GM12878 (cell line): ENCODE results near the gene MBD6. TPM values are rescaled to one million over a fixed set of nuclear protein-coding genes. Genes with fewer than 3 reads are reported as not detected.

Source experiments
- ATAC-seq: fragments of 200-7000 bp; cut with Tn5 transposase; 3 replicates; pipeline ENCODE4 v1.9.1; 2020; ENCODE audit warnings: mild to moderate bottlenecking, moderate library complexity
- BruUV-seq: library from RNA; stranded (reverse); fragments of 400-500 nt; replicated peaks from 2 replicates; lab custom pipeline; 2021; lab: Mats Ljungman, UMichigan
- CTCF ChIA-PET: fragments of 300-600 bp; sonication (Branson Sonifier 250); formaldehyde crosslinking; extraction: SDS; loops from one replicate; lab custom pipeline; 2021; ENCODE audit warnings: inconsistent platforms; lab: Yijun Ruan, JAX
- POLR2A ChIA-PET: fragments of 350-600 bp; formaldehyde crosslinking; extraction: SDS; loops from one replicate; lab custom pipeline; 2021; ENCODE audit warnings: inconsistent platforms; lab: Charles Lee
- RAD21 ChIA-PET: fragments of 300-600 bp; sonication (Branson Sonifier 250); formaldehyde crosslinking; loops from one replicate; lab custom pipeline; 2023; ENCODE audit warnings: antibody characterized with exemption; ENCODE audit not compliant: unreplicated experiment; lab: Charles Lee
- SMC1A ChIA-PET: fragments of 300-600 bp; sonication (Branson Sonifier 250); formaldehyde crosslinking; loops from one replicate; lab custom pipeline; 2023; ENCODE audit not compliant: unreplicated experiment, uncharacterized antibody; lab: Charles Lee
- DNase-seq: peaks from one replicate; pipeline ENCODE4 v3.0.0-alpha.2; 2011; ENCODE audit warnings: low read depth, low spot score
- FAIRE-seq: peaks from 3 replicates; lab custom pipeline; 2011; peaks lifted over from hg19 to GRCh38; lab: Jason Lieb, UNC
- H2AFZ ChIP-seq: 2 replicates; pipeline ENCODE4 v1.6.0; 2011; ENCODE audit warnings: low read depth, low read length, control low read depth; ENCODE audit not compliant: control insufficient read depth
- H3K27ac ChIP-seq: 2 replicates; pipeline ENCODE4 v1.5.1; 2011; ENCODE audit warnings: control low read depth; ENCODE audit not compliant: control insufficient read depth, insufficient read depth
- H3K27me3 ChIP-seq, 2 experiments: replicated peaks in 1 of 2; 2 replicates each; pipeline versions ENCODE4 v1.6.0 to v1.6.1; 2011; ENCODE audit warnings: low read length in 1 of 2; ENCODE audit not compliant: control insufficient read depth in 2 of 2, insufficient read depth in 2 of 2
- H3K36me3 ChIP-seq, 2 experiments: 2 replicates each; pipeline ENCODE4 v1.5.1; 2011; ENCODE audit warnings: low read length in 1 of 2; ENCODE audit not compliant: control insufficient read depth in 2 of 2, insufficient read depth in 2 of 2
- H3K4me1 ChIP-seq: 2 replicates; pipeline ENCODE4 v1.6.1; 2011; ENCODE audit warnings: mild to moderate bottlenecking, low read length, moderate library complexity, mixed read lengths; ENCODE audit not compliant: control insufficient read depth, insufficient read depth
- H3K4me2 ChIP-seq: 2 replicates; pipeline ENCODE4 v1.6.0; 2011; ENCODE audit warnings: control low read depth; ENCODE audit not compliant: control insufficient read depth, insufficient read depth
- H3K4me3 ChIP-seq: fragments of 200-600 bp; sonication (generic); 2 replicates; pipeline ENCODE4 v1.5.1; 2016
- H3K79me2 ChIP-seq: 2 replicates; pipeline ENCODE4 v1.6.0; 2011; ENCODE audit warnings: low read length; ENCODE audit not compliant: control insufficient read depth, insufficient read depth
- H3K9ac ChIP-seq: 2 replicates; pipeline ENCODE4 v1.8.0; 2011; ENCODE audit warnings: low read length, control low read depth, mixed read lengths; ENCODE audit not compliant: control insufficient read depth, insufficient read depth
- H3K9me3 ChIP-seq: replicated peaks from 3 replicates; pipeline ENCODE4 v1.5.1; 2011; ENCODE audit warnings: mild to moderate bottlenecking, low read length; ENCODE audit not compliant: control insufficient read depth, insufficient read depth
- H4K20me1 ChIP-seq: 2 replicates; pipeline ENCODE4 v1.6.0; 2011; ENCODE audit not compliant: control insufficient read depth, insufficient read depth
- CTCF ChIP-seq, 3 experiments: IDR thresholded peaks in 2 of 3; conservative IDR thresholded peaks in 1 of 3; 2 replicates each; pipeline ENCODE4 v1.5.1; 2011; ENCODE audit warnings: low read depth in 3 of 3, low read length in 3 of 3, mild to moderate bottlenecking in 3 of 3, control low read depth in 2 of 3, moderate library complexity in 2 of 3, inconsistent platforms in 1 of 3, mixed read lengths in 1 of 3; ENCODE audit not compliant: control insufficient read depth in 2 of 3, insufficient read depth in 1 of 3; ENCODE audit errors: extremely low read depth in 1 of 3
- KLF5 ChIP-seq: fragments of 450-650 bp; IDR thresholded peaks from 2 replicates; pipeline ENCODE4 v1.6.1; 2014; ENCODE audit warnings: mild to moderate bottlenecking; ENCODE audit not compliant: partially characterized antibody
- MTA2 ChIP-seq: fragments of 450-650 bp; IDR thresholded peaks from 2 replicates; pipeline ENCODE4 v1.6.1; 2016; ENCODE audit warnings: low read depth, mild to moderate bottlenecking, moderate library complexity
- POLR2A ChIP-seq: IDR thresholded peaks from 2 replicates; pipeline ENCODE4 v1.6.1; 2011; ENCODE audit warnings: low read depth, mild to moderate bottlenecking, low read length
- RELA ChIP-seq: fragments of 450-650 bp; IDR thresholded peaks from 2 replicates; pipeline ENCODE4 v1.8.0; 2014; ENCODE audit warnings: borderline replicate concordance; ENCODE audit not compliant: partially characterized antibody
- REST ChIP-seq: IDR thresholded peaks from 2 replicates; pipeline ENCODE4 v1.6.1; 2012; ENCODE audit warnings: mild to moderate bottlenecking, low read depth, low read length
- SKIL ChIP-seq: fragments of 450-650 bp; IDR thresholded peaks from 2 replicates; pipeline ENCODE4 v1.6.1; 2017; ENCODE audit warnings: mild to moderate bottlenecking, low read depth, inconsistent platforms; ENCODE audit not compliant: poor library complexity, severe bottlenecking
- YBX1 ChIP-seq: fragments of 450-650 bp; IDR thresholded peaks from 2 replicates; pipeline ENCODE4 v1.6.1; 2016; ENCODE audit warnings: antibody characterized with exemption
- WGBS: methylation state at CpG from one replicate; pipeline ENCODE4 v1.1.6; 2016; ENCODE audit warnings: low lambda C conversion rate; ENCODE audit not compliant: insufficient replicate concordance, insufficient coverage; ENCODE audit errors: missing lambda C conversion rate; 5-methylcytosine and 5-hydroxymethylcytosine counted together
- in situ Hi-C: fragments of 300-500 bp; cut with MboI; formaldehyde crosslinking; loops from 9 replicates; pipeline ENCODE4 v1.14.3; 2018; ENCODE audit warnings: mixed read lengths
- intact Hi-C: fragments of 100-400 bp; cut with micrococcal nuclease; formaldehyde crosslinking; loops from one replicate; pipeline ENCODE4 v1.14.2; 2022; ENCODE audit not compliant: unreplicated experiment
- polyA plus RNA-seq, 11 experiments: library from polyadenylated mRNA; depleted of rRNA in 4 of 11; unstranded in 6 of 11; stranded (reverse) in 5 of 11; fragments of >200 nt; fragmentation: Nextera tagmentation in 4 of 11; fragmentation: Illumina TruSeq in 1 of 11; extraction: Ambion mirVana in 4 of 11; extraction: Trizol in 1 of 11; gene quantifications; 1 replicate in 1 of 11; 2 replicates in 10 of 11; pipeline versions ENCODE4 v1.2.1 to v1.2.3, GENCODE V29; 2011 to 2016; ENCODE audit warnings: inconsistent platforms in 2 of 11, missing spikeins in 2 of 11, low read depth in 1 of 11
- total RNA-seq, 4 experiments: library from RNA; depleted of rRNA in 3 of 4; stranded (reverse); fragments of >200 nt in 3 of 4; fragmentation: Illumina TruSeq in 1 of 4; extraction: Trizol in 1 of 4; gene quantifications; 2 replicates each; pipeline versions ENCODE4 v1.2.1 to v1.2.3, GENCODE V29; 2013 to 2021

MBD6 gene
- total and polyA plus RNA-seq, 10 of the 15 experiments (the other 5 are each of a cell fraction or from before 2014, with no cell fraction given) = 1.5 to 52.7 (median 6.8) TPM

DNA sequence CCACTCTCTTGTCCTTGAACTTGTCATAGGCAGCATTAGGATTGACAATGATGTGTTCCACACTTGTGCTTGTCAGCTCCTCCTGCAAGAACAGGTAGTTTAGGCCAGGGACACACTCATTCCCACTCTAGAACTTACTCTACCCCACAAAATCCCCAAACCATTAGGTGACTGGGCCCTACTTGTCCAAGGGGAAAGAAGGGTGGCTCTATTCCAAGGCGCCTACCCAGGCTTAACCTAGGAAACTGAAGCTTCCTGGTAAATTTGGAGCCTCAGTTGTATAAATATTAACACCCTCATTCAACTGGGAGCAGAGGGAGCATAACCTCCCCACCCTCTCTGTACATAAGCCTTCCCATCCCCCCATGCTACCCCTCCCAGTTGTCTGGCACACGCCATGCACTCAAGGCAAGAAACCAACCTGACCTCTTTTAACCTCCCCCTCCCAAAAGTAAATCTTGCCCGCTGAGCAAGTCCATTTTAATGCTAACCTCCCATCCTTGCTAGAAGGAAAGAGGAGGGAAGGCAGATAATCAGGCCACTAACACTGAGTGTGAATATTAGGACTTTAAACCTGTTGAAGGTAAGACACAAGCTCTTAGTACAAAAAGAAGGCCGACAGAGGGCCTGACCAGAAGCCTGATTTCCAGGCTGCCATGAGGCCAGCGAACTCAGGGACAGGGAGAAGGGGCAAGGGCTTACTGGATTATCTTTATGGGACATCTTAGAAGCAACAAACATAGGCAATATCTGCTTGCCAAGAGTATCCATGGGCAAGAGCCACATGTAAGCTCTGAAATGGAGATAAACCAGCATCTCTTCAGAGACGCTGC, 13.4 kb downstream of the MBD6 start:
- Histone ChIP-seq H3K9me3 (no peaks in the 10 kb centered on the region), H3K27me3 (no peaks in the 10 kb centered on the region), H4K20me1 (no peaks in the 10 kb centered on the region), H2AFZ (no peak overlapping the region), H3K4me3 (no peak overlapping the region), H3K79me2 (no peaks in the 10 kb centered on the region), H3K4me1 (no peaks in the 10 kb centered on the region), H3K36me3 (peaks cover 10 to 15% of the 10 kb centered on the region in 2 experiments; a peak in 3 of 4 replicates), H3K27ac (no peak overlapping the region), H3K4me2 (no peak overlapping the region), H3K9ac (no peak overlapping the region)
- DNase-seq (no peak), FAIRE-seq (no peak), ATAC-seq (no peak)
- WGBS = 77% methylated on average over 6 of the region's 6 CpGs
- POLR2A ChIA-PET = interaction anchor here (0.7 to 1.3 kb wide), 2 partner anchors 11 to 16 kb away, joined by 3 to 4 read pairs; partner anchors contain the start of gene DCTN2
- CTCF ChIA-PET = no interaction called here
- TF ChIP-seq RELA (no peak), POLR2A (0 out of 2 replicates have a peak, but pooled peaks have one; percentile 13)
- intact Hi-C loops (no loop called here), in situ Hi-C loops (no loop called here)
- SMC1A ChIA-PET = no interaction called here
- RAD21 ChIA-PET = no interaction called here
- BruUV-seq = no TSS peak

- ChIA-PET SMC1A (no interaction called here), CTCF (no interaction called here), POLR2A (interaction anchor here (0.7 kb wide), 1 partner anchor 17 kb away, joined by 3 read pairs; no protein-coding TSS in a partner anchor), RAD21 (no interaction called here)
- no peak overlapping the region for H3K9ac ChIP-seq
- in situ Hi-C loops = no loop called here
- H3K4me1 ChIP-seq = no peaks in the 10 kb centered on the region
- no peaks in the 10 kb centered on the region for H4K20me1 ChIP-seq
- intact Hi-C loops = no loop called here
- FAIRE-seq (no peak), ATAC-seq (no peak), DNase-seq (no peak)
- H2AFZ ChIP-seq = no peak overlapping the region
- H3K36me3 ChIP-seq = peaks cover 10 to 15% of the 10 kb centered on the region in 2 experiments; a peak in 3 of 4 replicates
- 93% methylated on average over 1 of the region's 1 CpG for WGBS
- no peak overlapping the region for H3K27ac ChIP-seq
- H3K79me2 ChIP-seq = no peaks in the 10 kb centered on the region
- no peak overlapping the region for H3K4me2 ChIP-seq
- no peak overlapping the region for H3K4me3 ChIP-seq
- BruUV-seq = no TSS peak
- no peaks in the 10 kb centered on the region for H3K9me3 ChIP-seq
- no peaks in the 10 kb centered on the region for H3K27me3 ChIP-seq
- TF ChIP-seq KLF5 = no peak
- TF ChIP-seq SKIL = no peak
- no peak for TF ChIP-seq MTA2
- TF ChIP-seq YBX1 = no peak
- TF ChIP-seq REST = no peak
- TF ChIP-seq CTCF (IDR thresholded peaks at IDR 0.05 in 2 of 3, conservative IDR thresholded peaks at IDR 0.05 in 1 of 3; ENCODE audit: control insufficient read depth in 2 of 3, extremely low read depth in 1 of 3, insufficient read depth in 1 of 3, low read depth in 3 of 3, low read length in 3 of 3) = no peak
These were observed 13.9 kb downstream of the MBD6 start for GRCh38 chr12:57536597-57536942.
